ENCODE data around the gene CRHR1.

The CRHR1 gene

GRCh38 chr17:45787044-45787443 is 2.9 kb downstream of the CRHR1 start:
- Histone ChIP-seq H3K36me3 (no peaks in the 10 kb centered on the region), H3K4me3 (ENCODE audit: low read depth, low read length) (no peak overlapping the region), H3K9me3 (ENCODE audit: severe bottlenecking) (no peaks in the 10 kb centered on the region), H3K27me3 (ENCODE audit: insufficient read depth, low read depth, severe bottlenecking) (no peaks in the 10 kb centered on the region), H3K27ac (peak overlapping the region; percentile 27)
- DNase-seq = peak; percentile 44
- TF ChIP-seq CTCF (IDR thresholded peaks at IDR 0.05; ENCODE audit: low read depth, low read length) = no peak

GRCh38 chr17:45787656-45788055 is 3.5 kb downstream of the CRHR1 start:
- H3K36me3 ChIP-seq = no peaks in the 10 kb centered on the region
- no peaks in the 10 kb centered on the region for H3K27me3 ChIP-seq (ENCODE audit: insufficient read depth, low read depth, severe bottlenecking)
- TF ChIP-seq CTCF (IDR thresholded peaks at IDR 0.05; ENCODE audit: low read depth, low read length) = no peak
- H3K9me3 ChIP-seq (ENCODE audit: severe bottlenecking) = no peaks in the 10 kb centered on the region
- H3K4me3 ChIP-seq (ENCODE audit: low read depth, low read length) = no peak overlapping the region
- H3K27ac ChIP-seq = no peak overlapping the region
- no peak for DNase-seq

- no peaks in the 10 kb centered on the region for H3K9me3 ChIP-seq (ENCODE audit: severe bottlenecking)
- H3K36me3 ChIP-seq = no peaks in the 10 kb centered on the region
- TF ChIP-seq CTCF (IDR thresholded peaks at IDR 0.05; ENCODE audit: low read depth, low read length) = no peak
- no peaks in the 10 kb centered on the region for H3K27me3 ChIP-seq (ENCODE audit: insufficient read depth, low read depth, severe bottlenecking)
- H3K4me3 ChIP-seq (ENCODE audit: low read depth, low read length) = no peak overlapping the region
- no peak overlapping the region for H3K27ac ChIP-seq
- no peak for DNase-seq
These were observed 3.9 kb downstream of the CRHR1 start for GRCh38 chr17:45788057-45788456.

- DNase-seq = no peak
- Histone ChIP-seq H3K27ac (no peak overlapping the region), H3K36me3 (no peaks in the 10 kb centered on the region), H3K4me3 (ENCODE audit: low read depth, low read length) (no peak overlapping the region), H3K27me3 (ENCODE audit: insufficient read depth, low read depth, severe bottlenecking) (no peaks in the 10 kb centered on the region), H3K9me3 (ENCODE audit: severe bottlenecking) (no peaks in the 10 kb centered on the region)
- no peak for TF ChIP-seq CTCF (IDR thresholded peaks at IDR 0.05; ENCODE audit: low read depth, low read length)
These were observed 5.8 kb downstream of the CRHR1 start for GRCh38 chr17:45789874-45790273.

GRCh38 chr17:45790296-45790922 is 6.3 kb downstream of the CRHR1 start:
- H3K27me3 ChIP-seq (ENCODE audit: insufficient read depth, low read depth, severe bottlenecking) = no peaks in the 10 kb centered on the region
- no peak overlapping the region for H3K27ac ChIP-seq
- H3K9me3 ChIP-seq (ENCODE audit: severe bottlenecking) = no peaks in the 10 kb centered on the region
- no peak overlapping the region for H3K4me3 ChIP-seq (ENCODE audit: low read depth, low read length)
- no peak for TF ChIP-seq CTCF (IDR thresholded peaks at IDR 0.05; ENCODE audit: low read depth, low read length)
- no peaks in the 10 kb centered on the region for H3K36me3 ChIP-seq
- DNase-seq = no peak

GRCh38 chr17:45791041-45791582 is 7.0 kb downstream of the CRHR1 start:
- no peaks in the 10 kb centered on the region for H3K27me3 ChIP-seq (ENCODE audit: insufficient read depth, low read depth, severe bottlenecking)
- no peak for DNase-seq
- H3K27ac ChIP-seq = no peak overlapping the region
- no peak for TF ChIP-seq CTCF (IDR thresholded peaks at IDR 0.05; ENCODE audit: low read depth, low read length)
- H3K4me3 ChIP-seq (ENCODE audit: low read depth, low read length) = no peak overlapping the region
- no peaks in the 10 kb centered on the region for H3K36me3 ChIP-seq
- no peaks in the 10 kb centered on the region for H3K9me3 ChIP-seq (ENCODE audit: severe bottlenecking)
